ENCODE results near the gene ARHGEF10L. TPM values are rescaled to one million over a fixed set of nuclear protein-coding genes. Genes with fewer than 3 reads are reported as not detected.

ARHGEF10L gene
- total RNA-seq, 1 experiment from 2014 or later = 6.8 TPM

DNA sequence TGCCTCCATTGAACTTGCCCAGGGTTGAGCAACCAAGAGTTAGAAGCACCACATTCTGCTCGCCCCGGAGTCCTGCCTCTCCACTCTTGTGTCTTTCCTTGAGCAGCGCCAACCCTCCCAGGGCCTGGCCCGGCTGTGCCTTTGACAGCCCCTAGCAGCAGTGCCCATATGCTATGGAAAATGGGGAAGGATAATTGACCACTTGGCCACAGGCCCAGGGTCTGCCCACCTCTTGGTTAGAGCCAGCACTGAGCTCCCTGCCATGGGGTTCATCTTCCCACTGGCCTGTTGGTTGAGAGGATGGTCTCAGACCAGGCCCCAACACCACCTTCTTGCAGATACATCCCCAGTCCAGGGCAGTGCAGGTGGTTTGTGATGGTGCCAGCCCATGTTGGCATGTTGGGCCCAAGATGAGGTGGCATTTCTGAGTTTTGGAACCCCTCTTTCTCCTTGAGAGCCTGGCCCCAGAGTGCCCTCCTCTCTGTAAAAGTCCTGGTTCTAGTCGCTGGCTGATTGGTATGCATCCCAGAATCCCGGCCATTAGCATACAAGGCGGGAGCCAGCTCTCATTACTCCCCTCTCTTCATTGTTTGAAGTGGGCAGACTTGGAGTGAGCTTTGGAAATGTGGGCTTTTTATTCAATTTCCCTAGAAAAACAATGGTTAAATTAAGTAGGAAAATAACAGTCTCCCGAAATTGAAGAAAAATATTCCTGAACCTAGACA is 7.6 kb downstream of the ARHGEF10L start:
- DNase-seq (ENCODE audit: low read depth) = no peak

DNA sequence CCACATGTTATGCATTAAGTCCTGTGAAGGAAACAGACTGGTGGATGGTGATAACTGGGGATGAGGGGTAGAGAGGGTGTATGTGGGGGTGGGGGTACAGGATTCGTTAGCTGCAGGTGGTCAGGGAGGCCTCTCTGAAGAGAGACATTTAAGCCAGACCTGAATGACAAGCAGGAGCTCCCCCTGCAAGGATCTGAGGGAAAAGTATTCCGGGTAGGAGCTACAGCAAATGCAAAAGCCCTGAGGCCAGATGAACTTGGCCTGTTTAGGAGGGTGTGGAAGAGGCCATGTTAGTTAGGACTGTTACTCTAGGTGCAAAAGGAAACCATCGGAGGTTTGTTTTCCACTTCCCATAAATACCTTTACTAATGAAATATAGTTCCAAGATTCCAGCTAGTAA is 9.9 kb downstream of the ARHGEF10L start:
- no peak for DNase-seq (ENCODE audit: low read depth)

DNA sequence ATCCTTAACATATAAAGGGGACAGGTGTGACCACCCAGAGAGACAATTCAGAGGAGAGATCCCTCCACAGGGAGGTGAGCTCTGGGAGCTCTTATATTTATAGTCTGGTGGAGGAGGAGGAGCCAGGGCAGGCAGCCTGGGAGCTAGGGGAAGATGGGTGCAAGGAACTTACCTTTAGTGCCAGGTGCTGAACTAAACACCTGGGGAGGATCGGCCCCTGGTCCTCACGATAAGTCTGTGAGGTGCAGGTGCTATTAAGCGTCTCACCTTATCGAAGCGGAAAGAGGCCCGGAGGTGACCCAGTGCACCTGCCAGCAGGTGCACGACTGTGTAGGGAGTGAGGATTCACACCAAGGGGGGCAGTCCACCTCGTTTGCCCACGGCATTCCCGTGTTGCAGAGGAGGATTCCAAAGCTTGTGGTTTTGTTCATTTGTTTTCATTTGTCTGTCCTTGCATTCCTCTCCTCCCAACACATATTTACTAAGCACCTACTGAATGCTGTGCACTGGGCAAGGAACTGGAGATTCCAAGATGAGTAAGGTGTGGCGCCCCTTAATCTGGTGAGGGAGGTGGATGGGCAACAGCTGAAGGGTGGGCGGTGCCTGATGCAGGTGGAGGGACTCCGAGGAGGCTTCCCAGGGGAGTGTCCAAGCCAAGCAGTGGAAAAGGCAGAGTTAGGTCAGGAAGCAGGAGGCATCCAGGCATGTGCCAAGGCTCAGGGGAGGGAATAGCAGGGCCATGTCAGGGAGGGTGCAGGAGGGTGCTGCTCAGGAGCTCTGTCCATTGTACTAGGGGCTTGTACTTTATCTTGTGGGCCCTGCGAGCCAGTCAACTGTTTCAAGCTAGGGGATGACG is 11.5 kb downstream of the ARHGEF10L start:
- peak; percentile 55 for DNase-seq (ENCODE audit: low read depth)

DNA sequence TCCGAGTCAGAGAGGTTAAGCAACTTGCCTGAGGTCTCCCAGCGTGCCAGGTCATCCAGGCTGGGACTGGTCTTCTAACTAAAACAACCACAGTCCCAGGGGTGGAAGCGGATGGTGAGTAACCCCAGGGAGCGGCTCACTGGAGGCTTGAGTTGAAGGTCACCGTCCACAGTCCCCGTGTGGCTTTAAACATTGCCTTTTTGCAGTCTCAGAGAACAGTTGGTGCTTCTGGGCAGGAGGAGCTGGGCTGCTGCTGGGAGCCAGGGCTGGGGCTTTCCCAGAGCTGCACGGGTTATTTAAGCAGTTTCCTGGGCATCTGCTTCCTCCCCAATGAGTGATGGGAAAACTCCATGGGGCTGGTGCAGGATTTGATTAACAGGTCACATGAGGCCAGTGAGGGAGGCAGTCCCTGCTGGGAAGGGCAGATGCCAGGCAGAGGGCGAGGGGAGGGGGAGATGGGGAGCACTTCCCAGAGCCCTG is 12.3 kb downstream of the ARHGEF10L start:
- DNase-seq (ENCODE audit: low read depth) = peak; percentile 72

DNA sequence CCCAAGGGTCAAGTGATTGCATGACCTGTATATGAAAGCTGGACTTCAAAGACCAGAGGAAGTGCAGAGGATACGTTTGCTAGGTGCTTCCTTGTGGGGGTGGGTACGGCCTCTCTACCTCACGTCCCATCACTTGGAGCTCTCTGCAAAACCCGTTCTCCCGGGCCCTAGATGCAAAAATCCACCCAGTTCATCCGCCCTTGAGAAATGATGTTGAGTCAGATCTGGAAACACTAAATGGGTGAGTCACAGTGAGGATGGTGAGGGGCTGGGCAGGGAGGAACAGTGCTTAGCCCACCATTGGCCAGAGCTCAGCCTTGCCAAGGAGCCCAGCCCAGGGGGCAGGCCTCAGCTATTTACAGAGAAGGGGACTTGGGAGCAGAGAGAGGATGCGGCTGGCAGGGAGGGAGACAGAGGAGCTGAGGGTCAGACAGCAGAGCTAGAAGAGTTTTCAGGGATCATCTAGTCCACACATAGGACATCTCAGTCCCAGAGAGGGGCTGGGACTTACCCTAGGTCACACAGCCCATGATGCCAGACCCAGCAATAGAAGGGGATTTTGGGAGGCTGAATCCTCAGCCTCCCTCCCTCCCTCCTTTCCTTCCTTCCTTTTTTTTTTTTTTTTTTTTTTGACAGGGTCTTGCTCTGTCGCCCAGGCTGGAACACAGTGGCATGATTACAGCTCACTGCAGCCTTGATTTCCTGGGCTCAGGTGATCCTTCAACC is 14.6 kb downstream of the ARHGEF10L start:
- DNase-seq (ENCODE audit: low read depth) = peak; percentile 85

DNA sequence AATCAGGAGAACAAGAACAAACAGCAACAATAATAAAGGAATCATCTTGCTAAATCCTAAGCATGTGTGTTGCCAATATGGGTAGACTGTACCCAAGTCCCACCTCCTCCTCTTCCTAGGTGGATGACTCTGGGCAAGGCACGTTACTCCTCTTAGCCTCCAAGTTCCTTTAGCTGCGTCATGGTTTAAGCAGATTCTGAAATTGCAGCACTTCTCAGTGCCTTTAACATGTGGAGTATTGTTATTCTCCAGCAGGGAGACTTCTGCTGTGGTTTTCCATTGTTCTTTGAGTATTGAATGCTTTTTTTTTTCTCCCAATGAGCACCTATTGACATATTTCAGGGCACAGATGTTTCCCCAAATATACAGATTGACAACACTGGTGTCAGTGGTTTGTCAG is 15.5 kb downstream of the ARHGEF10L start:
- DNase-seq (ENCODE audit: low read depth) = no peak

DNA sequence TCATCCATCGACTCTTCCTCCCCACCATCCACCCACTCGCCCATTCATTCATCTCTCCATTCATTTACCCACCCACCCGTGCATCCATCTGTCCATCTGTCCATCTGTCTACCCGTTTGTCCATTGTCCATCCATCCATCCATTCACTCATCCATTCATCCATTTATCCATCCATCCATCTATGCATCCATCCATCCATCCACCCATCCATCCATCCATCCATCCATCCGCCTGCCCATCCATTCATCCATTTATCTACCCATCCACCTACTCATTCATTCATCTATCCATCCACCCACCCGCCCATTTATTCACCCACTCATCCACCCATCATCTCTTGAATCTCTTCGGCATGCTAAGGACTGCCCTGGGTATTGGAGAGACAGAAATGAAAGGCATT is 18.5 kb downstream of the ARHGEF10L start:
- no peak for DNase-seq (ENCODE audit: low read depth)

DNA sequence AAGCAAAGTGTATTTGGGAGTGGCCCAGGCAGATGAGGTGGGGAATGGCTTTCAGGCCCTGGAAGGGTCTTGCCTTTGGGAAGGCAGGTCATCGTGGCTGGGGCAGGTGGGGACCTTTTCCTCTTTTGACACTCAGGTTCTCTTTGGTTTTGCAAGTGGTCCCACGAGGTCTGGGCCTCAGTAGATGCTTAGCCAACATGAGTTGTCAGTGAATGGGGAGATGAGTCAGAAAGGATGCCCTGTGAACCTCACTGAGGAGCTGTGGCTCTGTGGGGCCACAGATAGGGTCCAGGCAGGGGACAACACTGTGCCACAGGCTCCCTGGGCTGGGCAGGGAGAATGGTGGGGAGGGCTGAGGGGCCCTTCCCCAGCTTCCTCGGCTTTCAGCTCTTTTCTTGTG is 19.0 kb downstream of the ARHGEF10L start:
- no peak for DNase-seq (ENCODE audit: low read depth)

DNA sequence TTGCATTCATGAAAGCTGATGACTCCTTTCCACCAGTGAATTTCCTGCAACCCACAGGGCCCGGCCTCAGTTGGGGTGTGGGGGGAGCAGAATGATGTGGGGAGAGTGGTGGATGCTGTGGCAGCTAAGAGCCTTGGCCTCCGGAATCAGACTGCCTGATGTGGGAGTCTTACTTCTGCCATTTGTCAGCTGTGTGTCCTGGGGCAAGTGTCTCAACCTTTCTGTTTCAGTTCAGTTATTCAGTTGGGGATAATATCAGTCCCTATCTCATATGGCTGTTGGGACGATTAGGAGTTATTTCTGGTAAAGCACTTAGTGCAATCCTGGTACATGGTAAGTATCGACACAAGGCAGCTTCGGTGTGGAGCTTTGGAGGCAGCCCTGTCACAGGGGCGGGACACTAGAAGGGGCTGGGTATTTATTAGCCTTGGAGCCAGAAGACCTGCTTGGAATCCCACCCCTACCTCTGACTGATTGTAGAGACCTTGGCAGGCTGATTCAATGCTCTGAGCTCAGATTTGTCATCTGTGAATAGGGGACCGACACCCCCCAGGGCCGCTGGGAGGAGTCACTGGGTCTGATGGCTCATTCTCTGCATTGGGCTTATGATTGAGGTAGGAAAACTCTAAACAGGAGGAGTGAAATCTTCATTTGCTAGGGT is 19.6 kb downstream of the ARHGEF10L start:
- peak; percentile 34 for DNase-seq (ENCODE audit: low read depth)

DNA sequence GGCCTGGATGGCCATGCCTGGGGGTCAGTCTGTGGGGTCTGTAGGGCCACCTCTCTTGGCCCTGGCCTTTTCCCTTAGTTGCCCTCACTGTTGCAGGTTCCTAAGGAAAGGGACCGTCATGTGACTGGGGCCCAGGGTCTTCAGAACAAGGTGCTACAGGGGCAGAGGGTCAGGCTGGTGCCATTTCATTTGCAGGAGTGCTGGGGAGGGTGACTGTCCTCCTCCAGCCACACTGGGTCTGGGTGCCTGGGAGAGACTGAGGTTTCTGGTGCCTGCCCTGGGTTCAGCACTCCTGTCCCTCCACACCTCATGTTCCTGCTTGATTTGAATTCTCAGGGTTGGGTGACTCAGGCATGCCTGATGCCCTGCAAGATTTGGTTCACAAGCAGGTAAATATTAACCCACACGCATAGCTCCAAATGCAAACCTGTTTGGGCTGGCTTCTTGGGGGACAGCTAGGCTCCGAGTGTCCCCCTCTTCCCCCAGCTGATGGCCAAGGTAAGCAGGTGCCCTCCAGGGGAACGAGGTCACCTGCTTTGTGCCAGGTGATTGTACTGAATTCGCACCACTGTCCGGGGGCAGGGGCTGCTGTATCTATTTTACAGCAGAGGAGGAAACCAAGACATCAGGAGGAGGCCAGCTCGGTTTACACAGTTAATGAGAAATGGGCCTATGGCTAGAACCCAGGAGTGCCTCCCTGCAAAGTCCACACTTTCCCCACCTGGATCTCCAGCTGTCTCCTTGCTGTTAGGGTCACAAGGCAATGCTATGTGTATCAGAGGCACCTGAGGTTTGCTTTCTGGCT is 20.3 kb downstream of the ARHGEF10L start:
- DNase-seq (ENCODE audit: low read depth) = peak; percentile 36

DNA sequence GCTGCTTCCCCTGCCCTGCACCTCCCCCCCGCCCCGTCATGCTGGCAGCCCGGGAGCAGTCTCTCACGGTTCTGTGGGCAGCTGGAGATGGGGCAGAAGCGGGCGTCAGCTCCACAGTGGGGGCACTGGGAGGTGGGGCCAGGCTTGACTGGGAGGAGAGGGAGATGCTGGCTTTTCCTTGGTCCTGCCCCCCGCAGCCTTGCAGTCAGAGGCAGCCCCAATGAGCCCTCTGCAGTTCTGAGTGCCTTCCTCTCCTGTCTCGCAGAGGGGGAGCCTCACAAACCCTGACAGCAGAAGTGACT is 21.7 kb downstream of the ARHGEF10L start:
- peak; percentile 65 for DNase-seq (ENCODE audit: low read depth)

DNA sequence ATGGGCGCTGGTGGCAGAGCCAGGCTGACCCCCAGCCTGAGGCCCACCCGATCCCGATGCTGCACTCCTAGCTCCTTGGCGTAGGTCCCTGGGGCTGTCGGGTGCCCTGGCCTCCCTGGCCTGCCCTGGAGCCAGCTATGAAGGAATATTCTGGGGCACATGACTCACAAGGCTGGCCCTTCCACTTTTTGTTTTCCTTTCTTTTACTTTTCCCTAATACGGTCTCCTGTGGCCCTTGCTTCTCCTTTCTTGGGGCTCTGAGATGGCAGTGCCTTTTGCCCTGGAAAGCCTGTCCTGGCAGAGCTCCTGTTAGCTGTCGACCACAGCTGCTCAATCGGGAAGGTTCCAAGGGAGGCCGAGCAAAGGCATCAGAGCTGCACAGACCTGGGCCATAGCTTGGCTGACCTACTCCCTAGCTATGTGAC is 22.1 kb downstream of the ARHGEF10L start:
- peak; percentile 84 for DNase-seq (ENCODE audit: low read depth)

DNA sequence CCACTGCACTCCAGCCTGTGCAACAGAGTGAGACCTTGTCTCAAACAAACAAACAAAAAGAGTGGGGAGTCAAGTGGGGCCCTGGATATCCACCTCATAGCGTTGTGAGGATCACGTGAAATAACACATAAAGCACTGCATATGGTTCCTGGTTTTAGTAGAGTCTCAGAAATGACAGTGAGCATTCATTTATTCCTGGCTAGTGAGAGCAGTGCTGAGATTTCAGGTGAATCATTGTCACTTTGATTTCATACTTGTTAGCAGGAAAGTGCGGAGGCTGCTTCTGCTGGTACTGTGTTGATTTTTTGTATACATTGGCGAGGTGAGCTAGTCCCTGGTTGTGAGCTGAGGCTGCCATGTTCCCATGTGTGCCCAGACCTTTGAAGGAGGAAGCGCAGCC is 22.9 kb downstream of the ARHGEF10L start:
- DNase-seq (ENCODE audit: low read depth) = no peak

DNA sequence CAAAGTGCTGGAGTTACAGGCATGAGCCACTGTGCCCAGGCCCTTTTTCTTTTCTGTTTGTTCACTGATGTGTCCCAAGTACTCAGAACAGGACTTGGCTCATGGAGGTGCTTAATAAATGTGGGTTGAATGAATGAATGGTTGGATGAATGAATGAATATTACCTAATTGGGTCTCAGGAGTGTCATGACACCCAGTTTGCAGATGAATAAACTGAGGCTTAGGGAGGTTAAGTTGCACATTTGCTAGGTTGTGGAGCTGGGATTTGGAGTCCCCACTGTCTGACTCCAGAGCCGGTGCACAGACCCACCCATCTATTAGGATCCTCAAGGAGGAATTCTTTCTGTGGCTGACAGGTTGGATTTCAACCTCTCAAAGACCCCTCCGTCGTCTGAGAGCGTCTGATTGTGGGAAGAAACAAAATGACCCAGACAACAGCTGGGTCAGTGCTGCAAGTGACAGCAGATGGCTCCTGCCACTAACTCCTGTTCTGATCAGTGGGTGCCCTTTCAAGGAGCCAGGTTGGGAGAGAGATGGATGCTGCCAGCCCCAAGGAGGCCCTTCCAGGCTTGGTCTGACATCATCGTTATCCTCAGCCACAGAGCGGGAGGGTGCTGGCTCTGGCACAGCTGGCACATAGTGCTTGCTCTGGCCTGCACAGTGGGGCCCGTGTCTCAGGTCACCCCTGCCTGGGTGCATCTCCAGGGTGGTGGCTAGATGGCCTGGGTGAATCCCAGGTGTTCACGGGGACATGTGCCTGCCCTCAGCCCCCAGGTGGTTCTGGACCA is 24.2 kb downstream of the ARHGEF10L start:
- no peak for DNase-seq (ENCODE audit: low read depth)

DNA sequence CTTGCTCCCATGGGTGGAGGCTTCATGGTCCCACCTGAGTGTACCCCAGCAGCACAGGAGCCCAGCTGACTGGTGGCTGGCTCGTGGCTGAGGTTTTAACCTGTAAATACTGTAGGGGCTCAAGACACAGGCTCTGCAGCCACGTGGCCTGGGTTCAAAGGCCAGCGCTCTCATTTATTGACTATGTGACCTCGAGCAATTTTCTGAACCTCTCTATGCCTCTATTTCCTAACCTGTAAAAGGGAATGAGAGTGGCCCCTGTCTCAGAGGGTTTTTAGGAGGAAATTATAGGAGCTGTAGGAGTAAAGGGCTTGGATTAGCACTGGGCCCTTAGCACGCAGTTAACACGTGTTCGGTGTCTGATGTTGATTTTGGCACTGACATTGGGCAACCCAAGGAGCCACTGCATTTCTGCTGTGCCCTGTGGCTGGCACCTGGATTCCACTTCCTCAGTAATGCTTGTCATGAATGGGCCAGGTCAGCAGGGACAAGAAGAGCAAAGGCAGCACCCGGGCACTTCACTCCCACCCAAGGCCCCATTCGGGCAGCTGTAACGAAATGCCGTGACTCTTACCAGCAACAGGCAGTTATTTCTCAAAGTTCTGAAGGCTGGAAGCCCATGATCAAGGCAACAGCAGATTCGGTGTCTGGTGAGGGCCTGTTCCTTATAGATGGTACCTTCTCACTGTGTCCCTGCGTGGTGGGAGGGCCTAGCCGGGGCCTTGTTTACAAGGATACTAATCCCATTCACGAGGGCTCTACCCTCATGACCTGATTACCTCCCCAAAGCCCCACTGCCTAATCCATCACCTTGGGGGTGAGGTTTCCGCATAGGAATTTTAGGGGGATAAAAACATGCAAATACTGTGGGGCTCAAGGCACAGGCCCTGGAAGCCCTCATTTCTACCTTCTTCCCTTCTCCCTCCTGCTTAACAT is 25.2 kb downstream of the ARHGEF10L start:
- DNase-seq (ENCODE audit: low read depth) = no peak

DNA sequence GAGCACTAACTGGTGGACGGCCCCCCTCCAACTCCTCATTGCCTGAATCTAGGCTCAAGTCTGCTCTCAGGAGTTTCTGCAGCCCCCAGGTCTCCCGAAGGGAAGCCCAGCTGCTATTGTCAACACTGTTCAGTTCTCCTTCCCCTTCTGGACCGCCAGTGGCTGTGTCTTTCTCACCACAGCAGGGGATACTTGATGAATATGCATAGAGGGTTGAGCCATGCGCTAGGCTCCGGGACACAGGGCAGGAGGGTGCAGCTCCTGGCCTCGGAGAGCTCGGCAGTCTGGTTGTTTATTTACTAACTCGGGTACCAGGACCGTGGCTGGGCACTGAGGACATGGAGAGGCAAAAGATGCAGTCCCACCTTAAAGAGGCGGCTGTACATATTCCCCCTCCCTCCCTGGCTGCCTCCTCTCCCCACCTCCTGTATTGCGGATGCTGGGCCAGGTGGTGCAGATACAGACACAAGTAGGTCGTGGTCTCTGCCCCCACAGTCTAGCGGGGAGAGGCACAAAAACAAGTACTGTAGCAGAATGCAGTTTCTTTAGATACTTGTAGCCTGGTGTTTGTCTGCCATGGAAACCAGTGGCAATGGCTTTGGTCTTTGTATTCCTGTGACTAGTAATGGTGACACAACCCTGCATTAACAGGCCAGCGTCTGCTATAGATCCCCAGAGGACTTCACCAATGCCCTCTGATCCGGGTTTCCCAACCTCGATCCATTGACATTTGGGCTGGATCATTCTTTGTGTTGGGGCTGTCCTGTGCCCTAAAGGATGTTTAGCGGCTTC is 26.2 kb downstream of the ARHGEF10L start:
- no peak for DNase-seq (ENCODE audit: low read depth)

DNA sequence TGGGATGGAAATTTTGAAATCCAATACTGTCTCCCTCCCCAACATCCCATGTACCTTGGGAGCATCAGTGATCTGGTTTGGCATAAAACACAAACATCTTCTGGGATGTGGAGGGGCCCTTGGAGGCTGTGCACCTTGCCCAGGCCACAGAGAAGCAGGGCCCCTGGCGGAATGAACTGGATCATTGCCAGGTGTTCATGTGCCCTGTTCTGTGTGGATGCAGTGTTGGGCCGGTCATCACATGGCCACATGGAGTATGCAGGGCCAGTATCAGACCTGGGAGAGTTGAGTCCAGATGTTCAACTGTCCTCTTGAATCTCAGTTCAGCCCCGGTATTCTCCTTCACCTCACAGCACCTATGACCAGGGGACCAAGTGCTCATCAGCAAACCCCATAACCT is 26.9 kb downstream of the ARHGEF10L start:
- no peak for DNase-seq (ENCODE audit: low read depth)

DNA sequence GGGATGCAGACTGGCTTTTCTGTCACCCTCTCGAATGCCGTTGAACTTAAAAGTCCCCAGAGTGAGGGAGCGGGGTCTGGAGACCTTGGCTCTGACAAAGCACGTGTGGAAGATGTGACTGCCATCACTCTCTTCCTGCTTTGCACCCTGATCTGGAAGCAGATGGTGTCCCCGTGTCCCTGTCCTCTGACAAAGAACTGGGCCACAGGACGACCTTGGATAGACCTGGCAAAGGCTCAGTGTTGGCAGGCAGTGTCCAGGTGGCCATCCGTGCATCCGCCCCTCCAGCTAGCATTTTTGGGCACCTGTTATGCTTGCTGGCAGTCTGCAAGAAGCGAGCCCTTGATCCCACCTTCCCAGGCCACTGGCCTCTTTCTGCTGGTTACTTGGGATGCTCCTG is 27.4 kb downstream of the ARHGEF10L start:
- DNase-seq (ENCODE audit: low read depth) = no peak

Measured in M059J (cell line).